Tibial nerve (tissue), 4 donors: ENCODE data around the gene FBXO8.

Experiments used
- CTCF ChIP-seq, 5 experiments: fragments of 200-600 bp in 3 of 5; fragments of 450-650 bp in 2 of 5; sonication (generic) in 3 of 5; IDR thresholded peaks; one replicate each; pipeline ENCODE4 v1.5.1; 2016 to 2019; ENCODE audit warnings: antibody characterized with exemption in 5 of 5, mild to moderate bottlenecking in 3 of 5, moderate library complexity in 2 of 5
- EP300 ChIP-seq, 2 donors: sonication (generic); formaldehyde crosslinking; IDR thresholded peaks; one replicate each; pipeline ENCODE4 v1.6.1; 2017; ENCODE audit warnings: antibody characterized with exemption in 2 of 2, mild to moderate bottlenecking in 1 of 2
- POLR2A ChIP-seq, 2 donors: fragments of 450-650 bp; IDR thresholded peaks; one replicate each; pipeline ENCODE4 v1.6.1; 2017; ENCODE audit warnings: antibody characterized with exemption in 2 of 2, mild to moderate bottlenecking in 2 of 2, moderate library complexity in 2 of 2

GRCh38 chr4:174204164-174204831 lies 79.2 kb downstream of the FBXO8 start:
- no peak for TF ChIP-seq CTCF (IDR thresholded peaks at IDR 0.05)
- no peak for TF ChIP-seq POLR2A (IDR thresholded peaks at IDR 0.05)
- no peak for TF ChIP-seq EP300 (IDR thresholded peaks at IDR 0.05)
